ENCODE measurements around the gene STRBP. TPM values are rescaled to one million over a fixed set of nuclear protein-coding genes. Genes with fewer than 3 reads are reported as not detected.

The STRBP gene
- total and polyA plus RNA-seq, 2 of the 4 experiments (the other 2 are of a cell fraction), result 2.1 to 2.5 TPM

GRCh38 chr9:123266655-123267399 is 1.6 kb downstream of the STRBP start:
- no TSS peak for BruUV-seq (replicated peaks)
- intact Hi-C loops (cut with micrococcal nuclease), result loop anchor here (5.0 kb wide), 1 partner anchor 70 kb away; no protein-coding TSS in a partner anchor
- Histone ChIP-seq H2AK5ac (ENCODE audit: low read depth, low read length) (no peak overlapping the region), H3K56ac (ENCODE audit: extremely low read depth, insufficient read depth, low read length) (no peak overlapping the region), H3K79me1 (ENCODE audit: low read depth in 1 of 2, low read length in 2 of 2) (no peaks in the 10 kb centered on the region), H4K91ac (ENCODE audit: insufficient read depth, low read depth, low read length) (no peak overlapping the region), H3K27me3 (ENCODE audit: control insufficient read depth, insufficient read depth, low read length) (peaks cover 41% of the 10 kb centered on the region), H2BK120ac (ENCODE audit: low read depth, low read length) (no peak overlapping the region), H2AFZ (replicated peaks; ENCODE audit: low read length, poor library complexity) (no peak overlapping the region), H4K8ac (ENCODE audit: low read depth in 2 of 2, low read length in 2 of 2) (no peak overlapping the region), H3K18ac (ENCODE audit: low read depth, low read length) (no peak overlapping the region), H4K5ac (ENCODE audit: low read depth, low read length) (no peak overlapping the region), H3K4me2 (ENCODE audit: low read depth, low read length) (no peak overlapping the region; the same call in 1 of the 2 replicates), H2BK5ac (ENCODE audit: low read depth, low read length, poor library complexity, severe bottlenecking) (no peak overlapping the region), H3K14ac (replicated peaks; ENCODE audit: low read depth, low read length) (no peak overlapping the region), H3K23ac (ENCODE audit: low read depth, low read length) (no peak overlapping the region), H3K4ac (ENCODE audit: low read depth, low read length) (no peak overlapping the region), H3K27ac (ENCODE audit: insufficient read depth, low read length) (no peak overlapping the region), H2BK15ac (ENCODE audit: low read depth, low read length) (no peak overlapping the region), H3K9ac (ENCODE audit: low read depth, low read length) (no peak overlapping the region), H3K9me1 (ENCODE audit: insufficient read depth, low read length) (no peaks in the 10 kb centered on the region; the same call in 1 of the 2 replicates), H3K36me3 (ENCODE audit: control insufficient read depth, insufficient read depth, low read length) (no peaks in the 10 kb centered on the region), H3K4me3 (ENCODE audit: insufficient read depth, low read depth, low read length) (no peak overlapping the region), H2AK9ac (replicated peaks; ENCODE audit: low read depth, low read length, poor library complexity) (no peak overlapping the region), H2BK20ac (ENCODE audit: low read depth, low read length) (no peak overlapping the region), H4K20me1 (ENCODE audit: insufficient read depth, low read length) (no peaks in the 10 kb centered on the region), H3K9me3 (ENCODE audit: control insufficient read depth, insufficient read depth, low read length) (no peaks in the 10 kb centered on the region), H3K4me1 (ENCODE audit: control insufficient read depth, insufficient read depth, low read length) (peaks cover 4% of the 10 kb centered on the region; the same call in 1 of the 2 replicates)
- CTCF ChIA-PET, result interaction anchor here (0.6 kb wide), 1 partner anchor 44 kb away, joined by 3 read pairs; no protein-coding TSS in a partner anchor
- POLR2A ChIA-PET (ENCODE audit: unreplicated experiment), result no interaction called here
- DNase-seq (no peak), ATAC-seq (ENCODE audit: low read depth) (no peak)
- dilution Hi-C loops (cut with HindIII; ENCODE audit: low sequenced_read_pairs, unreplicated experiment), result no loop called here
- 47% methylated on average over 9 of the region's 9 CpGs; no CpG with 5 or more reads in 1 of the 2 experiments for WGBS, 2 experiments (ENCODE audit: extremely low coverage in 2 of 2, insufficient read length in 1 of 2)
- in situ Hi-C loops (cut with MboI; ENCODE audit: low sequenced_read_pairs), result no loop called here
- no peak for TF ChIP-seq POLR2A (IDR thresholded peaks at IDR 0.05; ENCODE audit: low read depth, low read length)

Data from IMR-90 (cell line).